ENCODE results near the gene RNU6-9.

DNA sequence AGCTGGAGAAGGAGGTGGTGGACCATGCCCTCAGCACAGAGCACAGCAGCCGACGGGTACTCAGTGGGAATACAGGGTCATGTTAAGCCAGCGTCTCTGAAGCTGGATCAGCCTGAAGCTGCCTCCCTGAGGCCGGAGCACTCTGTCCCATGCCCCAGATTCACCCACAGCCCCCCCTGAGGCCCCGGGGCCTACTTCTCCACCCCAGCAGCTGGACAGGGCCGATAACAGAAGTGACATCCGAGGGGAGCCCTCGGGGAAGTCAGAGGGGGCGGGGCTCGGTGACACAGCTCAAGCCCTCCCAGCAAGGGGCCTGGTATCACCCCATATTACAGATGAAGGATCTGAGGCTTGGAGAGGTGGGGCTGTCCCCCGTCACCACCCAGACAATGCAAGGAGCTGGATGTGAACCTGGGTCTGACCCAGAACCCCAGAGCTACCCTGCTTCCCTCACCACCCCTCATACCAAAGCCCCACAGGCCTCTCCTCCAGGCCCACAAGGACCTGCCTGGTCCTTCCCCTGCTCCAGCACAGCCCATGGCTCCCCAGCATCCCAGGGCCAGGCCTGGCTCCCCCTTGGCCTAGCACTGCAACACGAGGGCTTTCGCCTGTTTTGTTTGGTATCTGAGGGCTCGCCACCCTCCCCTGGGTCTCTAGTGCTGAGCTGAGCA is 14.0 kb downstream of the RNU6-9 start:
- TF ChIP-seq, protein P1, sequence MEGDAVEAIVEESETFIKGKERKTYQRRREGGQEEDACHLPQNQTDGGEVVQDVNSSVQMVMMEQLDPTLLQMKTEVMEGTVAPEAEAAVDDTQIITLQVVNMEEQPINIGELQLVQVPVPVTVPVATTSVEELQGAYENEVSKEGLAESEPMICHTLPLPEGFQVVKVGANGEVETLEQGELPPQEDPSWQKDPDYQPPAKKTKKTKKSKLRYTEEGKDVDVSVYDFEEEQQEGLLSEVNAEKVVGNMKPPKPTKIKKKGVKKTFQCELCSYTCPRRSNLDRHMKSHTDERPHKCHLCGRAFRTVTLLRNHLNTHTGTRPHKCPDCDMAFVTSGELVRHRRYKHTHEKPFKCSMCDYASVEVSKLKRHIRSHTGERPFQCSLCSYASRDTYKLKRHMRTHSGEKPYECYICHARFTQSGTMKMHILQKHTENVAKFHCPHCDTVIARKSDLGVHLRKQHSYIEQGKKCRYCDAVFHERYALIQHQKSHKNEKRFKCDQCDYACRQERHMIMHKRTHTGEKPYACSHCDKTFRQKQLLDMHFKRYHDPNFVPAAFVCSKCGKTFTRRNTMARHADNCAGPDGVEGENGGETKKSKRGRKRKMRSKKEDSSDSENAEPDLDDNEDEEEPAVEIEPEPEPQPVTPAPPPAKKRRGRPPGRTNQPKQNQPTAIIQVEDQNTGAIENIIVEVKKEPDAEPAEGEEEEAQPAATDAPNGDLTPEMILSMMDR (IDR thresholded peaks at IDR 0.05) = no peak
- TF ChIP-seq POLR2A (IDR thresholded peaks at IDR 0.05) = no peak
